ENCODE data around the gene MDGA2.

DNA sequence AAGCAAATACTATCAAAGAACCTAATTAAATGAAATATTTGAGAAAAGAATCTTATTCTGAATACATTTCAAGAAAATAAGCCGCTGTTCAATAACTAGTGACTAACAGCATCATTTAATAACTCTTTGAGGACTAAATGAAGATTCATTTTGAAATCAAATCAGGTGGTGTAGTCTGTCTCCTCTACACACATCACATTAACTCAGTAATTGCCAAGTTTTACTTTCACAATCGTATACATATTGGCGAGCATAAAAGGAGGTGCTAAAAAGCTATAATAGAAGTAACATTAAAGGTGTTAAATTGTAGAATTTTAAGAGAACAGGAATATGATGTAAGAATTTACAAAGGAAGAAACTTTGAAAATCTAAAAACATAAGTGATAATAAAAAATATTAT is 185.1 kb downstream of the MDGA2 start:
- TF ChIP-seq CHD1 (IDR thresholded peaks at IDR 0.05; ENCODE audit: low read depth, low read length) (no peak), MXI1 (IDR thresholded peaks at IDR 0.05; ENCODE audit: borderline replicate concordance, low read depth, low read length) (no peak), POLR2A (IDR thresholded peaks at IDR 0.05; ENCODE audit: low read depth, low read length) (no peak)

Measured in IMR-90 (cell line).